Fibroblast of lung (primary cell): ENCODE results near the gene MARF1. TPM values are rescaled to one million over a fixed set of nuclear protein-coding genes. Genes with fewer than 3 reads are reported as not detected.

ENCODE experiments used
- DNase-seq, 2 donors: peaks; one replicate each; pipeline versions ENCODE4 v3.0.0 to v3.0.0-alpha.2; 2010; ENCODE audit warnings: low read depth in 2 of 2
- H2AFZ ChIP-seq: 2 replicates; pipeline ENCODE4 v1.5.1; 2012; ENCODE audit warnings: low read length, control low read depth, inconsistent platforms
- H3K27ac ChIP-seq: 2 replicates; pipeline ENCODE4 v1.5.1; 2011; ENCODE audit warnings: low read length, control low read depth; ENCODE audit not compliant: insufficient read depth
- H3K27me3 ChIP-seq: 2 replicates; pipeline ENCODE4 v1.5.1; 2011; ENCODE audit warnings: mild to moderate bottlenecking, low read length; ENCODE audit not compliant: control insufficient read depth, insufficient read depth
- H3K36me3 ChIP-seq: 2 replicates; pipeline ENCODE4 v1.5.1; 2011; ENCODE audit warnings: low read length; ENCODE audit not compliant: control insufficient read depth, insufficient read depth
- H3K4me1 ChIP-seq: 2 replicates; pipeline ENCODE4 v1.5.1; 2011; ENCODE audit warnings: low read length; ENCODE audit not compliant: control insufficient read depth, insufficient read depth; ENCODE audit errors: extremely low read depth
- H3K4me2 ChIP-seq: 2 replicates; pipeline ENCODE4 v1.5.1; 2011; ENCODE audit warnings: low read length, control low read depth; ENCODE audit not compliant: insufficient read depth; ENCODE audit errors: extremely low read depth
- H3K4me3 ChIP-seq, 4 experiments: fragments of 200-600 bp in 1 of 4; sonication (generic) in 1 of 4; replicated peaks in 1 of 4; 2 replicates each; pipeline ENCODE4 v1.5.1; 2011 to 2016; ENCODE audit warnings: low read length in 4 of 4, low read depth in 3 of 4, mild to moderate bottlenecking in 3 of 4, control low read depth in 2 of 4, inconsistent platforms in 1 of 4, mixed read lengths in 1 of 4; ENCODE audit not compliant: insufficient read depth in 1 of 4; ENCODE audit errors: control extremely low read depth in 1 of 4
- H3K79me2 ChIP-seq: 2 replicates; pipeline ENCODE4 v1.5.1; 2012; ENCODE audit warnings: mild to moderate bottlenecking, low read length, inconsistent platforms; ENCODE audit not compliant: control insufficient read depth, insufficient read depth
- H3K9ac ChIP-seq: 2 replicates; pipeline ENCODE4 v1.5.1; 2011; ENCODE audit warnings: mild to moderate bottlenecking, low read length, control low read depth; ENCODE audit not compliant: insufficient read depth
- H3K9me3 ChIP-seq: 2 replicates; pipeline ENCODE4 v1.5.1; 2012; ENCODE audit warnings: low read depth, low read length; ENCODE audit not compliant: control insufficient read depth, insufficient read depth
- H4K20me1 ChIP-seq: 2 replicates; pipeline ENCODE4 v1.5.1; 2011; ENCODE audit warnings: low read length; ENCODE audit not compliant: control insufficient read depth, insufficient read depth; ENCODE audit errors: extremely low read depth
- CTCF ChIP-seq, 2 donors: IDR thresholded peaks in 1 of 2; conservative IDR thresholded peaks in 1 of 2; 1 replicate in 1 of 2; 2 replicates in 1 of 2; pipeline ENCODE4 v1.5.1; 2011 to 2012; ENCODE audit warnings: low read length in 2 of 2, control low read depth in 1 of 2, inconsistent platforms in 1 of 2, low read depth in 1 of 2, mild to moderate bottlenecking in 1 of 2
- EZH2 ChIP-seq: IDR thresholded peaks from 2 replicates; pipeline ENCODE4 v1.5.1; 2012; ENCODE audit warnings: low read length, control low read depth, mild to moderate bottlenecking; ENCODE audit errors: missing control alignments
- polyA plus RNA-seq, 2 donors: library from polyadenylated mRNA; depleted of rRNA in 1 of 2; stranded (reverse) in 1 of 2; unstranded in 1 of 2; fragments of >200 nt; gene quantifications; 2 replicates each; pipeline ENCODE4 v1.2.1, GENCODE V29; 2011 to 2012; ENCODE audit warnings: missing spikeins in 1 of 2
- total RNA-seq: library from RNA; depleted of rRNA; stranded (reverse); fragments of >200 nt; gene quantifications from 2 replicates; pipeline ENCODE4 v1.2.1, GENCODE V29; 2014

The MARF1 gene
- total and polyA plus RNA-seq, 2 donors (not counting 1 experiment from before 2014, with no cell fraction given): 14.6 to 18.8 TPM

DNA sequence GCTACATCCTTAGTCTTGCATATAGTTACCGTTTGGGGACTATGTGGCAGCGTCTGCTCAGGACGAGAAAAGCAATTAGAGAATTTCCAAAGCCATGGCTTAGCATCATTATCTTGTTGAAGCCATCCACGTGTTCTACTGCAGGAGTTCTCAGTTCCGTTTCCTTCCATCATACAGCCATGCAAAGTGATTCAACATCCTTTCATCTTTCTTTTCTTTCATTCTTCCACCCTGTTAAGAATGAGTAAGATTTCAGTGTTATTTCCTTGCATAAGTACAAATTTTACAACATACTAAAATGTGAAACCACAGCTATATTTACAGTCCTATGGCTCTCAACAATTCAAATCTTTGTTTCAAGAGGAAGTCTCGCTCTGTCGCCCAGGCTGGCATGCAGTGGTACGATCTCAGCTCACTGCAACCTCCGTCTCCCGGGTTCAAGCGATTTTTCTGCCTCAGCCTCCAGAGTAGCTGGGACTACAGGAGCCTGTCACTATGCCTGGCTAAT is 3.8 kb downstream of the MARF1 start:
- no peak overlapping the region for H2AFZ ChIP-seq
- H3K9ac ChIP-seq: no peak overlapping the region
- H3K79me2 ChIP-seq: peaks cover 22% of the 10 kb centered on the region
- H3K4me1 ChIP-seq: no peaks in the 10 kb centered on the region
- H4K20me1 ChIP-seq: no peaks in the 10 kb centered on the region
- no peaks in the 10 kb centered on the region for H3K9me3 ChIP-seq
- peaks cover 7% of the 10 kb centered on the region for H3K36me3 ChIP-seq
- TF ChIP-seq CTCF (conservative IDR thresholded peaks at IDR 0.05 in 1 of 2, IDR thresholded peaks at IDR 0.05 in 1 of 2; ENCODE audit: low read depth in 1 of 2, low read length in 2 of 2) (no peak), EZH2 (no peak)
- no peaks in the 10 kb centered on the region for H3K27me3 ChIP-seq
- DNase-seq: no peak
- no peak overlapping the region for H3K27ac ChIP-seq
- H3K4me2 ChIP-seq: no peak overlapping the region
- no peak overlapping the region for H3K4me3 ChIP-seq

DNA sequence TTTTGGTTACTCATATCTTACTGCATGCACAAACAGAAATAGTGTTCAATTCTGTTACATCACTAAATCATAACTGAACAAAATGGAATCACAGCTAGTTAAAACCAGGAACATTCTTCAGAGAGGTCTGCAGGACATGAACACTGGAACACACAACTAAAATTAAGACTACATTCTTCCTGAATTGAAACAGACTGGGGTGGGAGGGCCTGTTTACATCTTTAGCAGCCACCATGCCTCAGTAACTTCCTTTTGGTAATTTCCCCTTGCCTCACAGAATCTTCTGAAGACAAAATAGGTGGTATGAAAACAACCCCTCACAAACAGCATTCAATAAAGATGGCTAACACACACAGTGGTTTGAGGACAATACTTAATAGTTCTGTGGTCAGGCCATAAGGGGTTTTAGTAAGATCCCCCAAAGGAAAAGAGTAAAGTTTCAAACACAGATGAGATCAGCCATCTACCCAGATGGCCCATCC is 6.5 kb downstream of the MARF1 start:
- H3K36me3 ChIP-seq: peaks cover 9% of the 10 kb centered on the region
- H3K4me2 ChIP-seq: no peak overlapping the region
- no peak overlapping the region for H2AFZ ChIP-seq
- no peak overlapping the region for H3K27ac ChIP-seq
- no peaks in the 10 kb centered on the region for H3K4me1 ChIP-seq
- H3K4me3 ChIP-seq: no peak overlapping the region
- H3K27me3 ChIP-seq: no peaks in the 10 kb centered on the region
- H3K79me2 ChIP-seq: peaks cover 9% of the 10 kb centered on the region
- no peaks in the 10 kb centered on the region for H3K9me3 ChIP-seq
- no peak overlapping the region for H3K9ac ChIP-seq
- TF ChIP-seq EZH2 (no peak), CTCF (conservative IDR thresholded peaks at IDR 0.05 in 1 of 2, IDR thresholded peaks at IDR 0.05 in 1 of 2; ENCODE audit: low read depth in 1 of 2, low read length in 2 of 2) (no peak)
- no peak for DNase-seq
- H4K20me1 ChIP-seq: no peaks in the 10 kb centered on the region

GRCh38 chr16:15635926-15636325 is 7.0 kb downstream of the MARF1 start:
- no peak overlapping the region for H3K9ac ChIP-seq
- no peak overlapping the region for H3K27ac ChIP-seq
- no peaks in the 10 kb centered on the region for H3K4me1 ChIP-seq
- H3K4me2 ChIP-seq: no peak overlapping the region
- no peak for TF ChIP-seq EZH2
- TF ChIP-seq CTCF (conservative IDR thresholded peaks at IDR 0.05 in 1 of 2, IDR thresholded peaks at IDR 0.05 in 1 of 2; ENCODE audit: low read depth in 1 of 2, low read length in 2 of 2): no peak
- H2AFZ ChIP-seq: no peak overlapping the region
- no peak overlapping the region for H3K4me3 ChIP-seq
- H3K9me3 ChIP-seq: no peaks in the 10 kb centered on the region
- H4K20me1 ChIP-seq: no peaks in the 10 kb centered on the region
- DNase-seq: no peak
- H3K79me2 ChIP-seq: peaks cover 5% of the 10 kb centered on the region
- H3K36me3 ChIP-seq: peaks cover 9% of the 10 kb centered on the region
- H3K27me3 ChIP-seq: no peaks in the 10 kb centered on the region
